DND-41 (cell line): Measurements from ENCODE around the gene TBC1D1.

Experiments used
- ATAC-seq: fragments of 200-7000 bp; cut with Tn5 transposase; 3 replicates; pipeline ENCODE4 v1.9.1; 2021; ENCODE audit warnings: low read depth; ENCODE audit not compliant: insufficient read depth
- DNase-seq: peaks from one replicate; pipeline ENCODE4 v3.0.0-alpha.2; 2020
- H2AFZ ChIP-seq: 2 replicates; pipeline ENCODE4 v1.6.0; 2012; ENCODE audit warnings: low read depth, low read length
- H3K27ac ChIP-seq: 2 replicates; pipeline ENCODE4 v1.5.1; 2012; ENCODE audit warnings: low read length, inconsistent platforms
- H3K27me3 ChIP-seq: fragments of 200-600 bp; sonication (generic); 2 replicates; pipeline ENCODE4 v1.6.0; 2012; ENCODE audit warnings: low read length, mild to moderate bottlenecking, inconsistent platforms; ENCODE audit not compliant: insufficient read depth, poor library complexity
- H3K36me3 ChIP-seq: 2 replicates; pipeline ENCODE4 v1.5.1; 2012; ENCODE audit warnings: low read length, inconsistent platforms; ENCODE audit not compliant: insufficient read depth
- H3K4me1 ChIP-seq: 2 replicates; pipeline ENCODE4 v1.5.1; 2012; ENCODE audit warnings: mild to moderate bottlenecking, low read length; ENCODE audit not compliant: insufficient read depth
- H3K4me2 ChIP-seq: 2 replicates; pipeline ENCODE4 v1.6.0; 2012; ENCODE audit warnings: mild to moderate bottlenecking, moderate library complexity, low read length, inconsistent platforms; ENCODE audit not compliant: insufficient read depth
- H3K4me3 ChIP-seq, 2 experiments: fragments of 200-600 bp in 1 of 2; shearing (Covaris generic) in 1 of 2; 2 replicates each; pipeline ENCODE4 v1.5.1; 2012 to 2016; ENCODE audit warnings: inconsistent platforms in 2 of 2, low read length in 2 of 2, mild to moderate bottlenecking in 2 of 2, low read depth in 1 of 2, moderate library complexity in 1 of 2
- H3K79me2 ChIP-seq: 2 replicates; pipeline ENCODE4 v1.6.0; 2012; ENCODE audit warnings: low read length, inconsistent platforms; ENCODE audit not compliant: insufficient read depth
- H3K9ac ChIP-seq: 2 replicates; pipeline ENCODE4 v1.6.0; 2012; ENCODE audit warnings: low read depth, mild to moderate bottlenecking, inconsistent platforms, low read length, moderate library complexity
- H3K9me3 ChIP-seq: 2 replicates; pipeline ENCODE4 v1.5.1; 2012; ENCODE audit warnings: low read length, moderate library complexity, mild to moderate bottlenecking, inconsistent platforms; ENCODE audit not compliant: insufficient read depth, severe bottlenecking
- H4K20me1 ChIP-seq: 2 replicates; pipeline ENCODE4 v1.6.0; 2012; ENCODE audit warnings: low read length; ENCODE audit not compliant: insufficient read depth
- EZH2 ChIP-seq: IDR thresholded peaks from 3 replicates; pipeline ENCODE4 v1.6.1; 2012; ENCODE audit warnings: borderline replicate concordance, low read depth, mild to moderate bottlenecking, moderate library complexity, low read length, inconsistent platforms; ENCODE audit not compliant: severe bottlenecking
- TF ChIP-seq, protein P1 (sequence below): IDR thresholded peaks from 2 replicates; pipeline ENCODE4 v1.5.1; 2012; ENCODE audit warnings: borderline replicate concordance, low read length, moderate library complexity, mild to moderate bottlenecking; ENCODE audit not compliant: poor library complexity, severe bottlenecking; ENCODE audit errors: extremely low read depth

Gene TBC1D1

DNA sequence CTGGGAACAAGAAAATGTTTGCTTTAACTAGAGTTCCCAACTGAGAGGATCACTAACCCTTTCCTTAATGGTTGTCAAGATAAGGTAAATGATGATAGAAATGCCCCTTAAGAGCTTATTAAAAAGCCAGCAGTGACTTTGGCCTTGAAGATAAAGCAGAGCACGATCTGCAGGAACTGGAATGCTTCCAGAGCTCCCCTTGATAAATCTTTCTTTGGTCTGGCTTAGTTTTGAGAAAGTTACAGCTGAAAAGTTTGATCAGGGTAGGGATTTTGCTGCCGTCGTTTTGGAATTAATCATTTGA is 133.3 kb downstream of the TBC1D1 start:
- H3K36me3 ChIP-seq = peaks cover 63% of the 10 kb centered on the region

DNA sequence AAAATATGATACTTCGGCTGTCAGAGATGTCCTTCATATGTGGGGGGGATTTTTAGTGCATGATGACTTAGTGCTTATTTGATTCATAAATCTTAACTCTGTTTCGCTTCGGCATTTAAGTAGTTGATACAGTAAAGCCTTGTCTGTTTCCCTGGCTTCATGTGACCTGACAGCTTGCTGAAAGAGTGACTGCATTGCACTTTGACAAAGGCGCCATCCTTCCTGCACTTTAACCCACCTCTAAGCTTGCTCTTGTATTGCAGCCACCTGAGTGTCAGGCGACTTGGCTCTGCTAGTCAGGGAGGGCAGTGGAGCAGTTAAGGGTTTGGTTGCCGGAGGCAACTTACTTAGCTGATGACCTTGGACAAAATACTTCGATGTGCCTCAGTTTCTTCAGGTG is 134.8 kb downstream of the TBC1D1 start:
- ATAC-seq (no peak), DNase-seq (no peak)
- no peaks in the 10 kb centered on the region for H3K27me3 ChIP-seq
- H3K9ac ChIP-seq = no peak overlapping the region
- H3K36me3 ChIP-seq = peaks cover 68% of the 10 kb centered on the region
- no peaks in the 10 kb centered on the region for H3K4me1 ChIP-seq
- H3K4me2 ChIP-seq = no peak overlapping the region
- H3K79me2 ChIP-seq = no peaks in the 10 kb centered on the region
- H3K4me3 ChIP-seq = no peak overlapping the region
- no peaks in the 10 kb centered on the region for H3K9me3 ChIP-seq
- no peak overlapping the region for H2AFZ ChIP-seq
- no peak overlapping the region for H3K27ac ChIP-seq
- no peaks in the 10 kb centered on the region for H4K20me1 ChIP-seq
- TF ChIP-seq, protein P1, sequence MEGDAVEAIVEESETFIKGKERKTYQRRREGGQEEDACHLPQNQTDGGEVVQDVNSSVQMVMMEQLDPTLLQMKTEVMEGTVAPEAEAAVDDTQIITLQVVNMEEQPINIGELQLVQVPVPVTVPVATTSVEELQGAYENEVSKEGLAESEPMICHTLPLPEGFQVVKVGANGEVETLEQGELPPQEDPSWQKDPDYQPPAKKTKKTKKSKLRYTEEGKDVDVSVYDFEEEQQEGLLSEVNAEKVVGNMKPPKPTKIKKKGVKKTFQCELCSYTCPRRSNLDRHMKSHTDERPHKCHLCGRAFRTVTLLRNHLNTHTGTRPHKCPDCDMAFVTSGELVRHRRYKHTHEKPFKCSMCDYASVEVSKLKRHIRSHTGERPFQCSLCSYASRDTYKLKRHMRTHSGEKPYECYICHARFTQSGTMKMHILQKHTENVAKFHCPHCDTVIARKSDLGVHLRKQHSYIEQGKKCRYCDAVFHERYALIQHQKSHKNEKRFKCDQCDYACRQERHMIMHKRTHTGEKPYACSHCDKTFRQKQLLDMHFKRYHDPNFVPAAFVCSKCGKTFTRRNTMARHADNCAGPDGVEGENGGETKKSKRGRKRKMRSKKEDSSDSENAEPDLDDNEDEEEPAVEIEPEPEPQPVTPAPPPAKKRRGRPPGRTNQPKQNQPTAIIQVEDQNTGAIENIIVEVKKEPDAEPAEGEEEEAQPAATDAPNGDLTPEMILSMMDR = no peak
- TF ChIP-seq EZH2 = no peak

More for the DNA sequence above, 133.3 kb downstream of the TBC1D1 start:
- Histone ChIP-seq H3K4me3 (no peak overlapping the region), H3K4me1 (no peaks in the 10 kb centered on the region), H4K20me1 (no peaks in the 10 kb centered on the region), H2AFZ (no peak overlapping the region), H3K9me3 (no peaks in the 10 kb centered on the region), H3K4me2 (no peak overlapping the region), H3K27ac (no peak overlapping the region), H3K79me2 (no peaks in the 10 kb centered on the region), H3K27me3 (no peaks in the 10 kb centered on the region), H3K9ac (no peak overlapping the region)
- DNase-seq (no peak), ATAC-seq (no peak)
- no peak for TF ChIP-seq EZH2
- TF ChIP-seq, protein P1 = no peak

DNA sequence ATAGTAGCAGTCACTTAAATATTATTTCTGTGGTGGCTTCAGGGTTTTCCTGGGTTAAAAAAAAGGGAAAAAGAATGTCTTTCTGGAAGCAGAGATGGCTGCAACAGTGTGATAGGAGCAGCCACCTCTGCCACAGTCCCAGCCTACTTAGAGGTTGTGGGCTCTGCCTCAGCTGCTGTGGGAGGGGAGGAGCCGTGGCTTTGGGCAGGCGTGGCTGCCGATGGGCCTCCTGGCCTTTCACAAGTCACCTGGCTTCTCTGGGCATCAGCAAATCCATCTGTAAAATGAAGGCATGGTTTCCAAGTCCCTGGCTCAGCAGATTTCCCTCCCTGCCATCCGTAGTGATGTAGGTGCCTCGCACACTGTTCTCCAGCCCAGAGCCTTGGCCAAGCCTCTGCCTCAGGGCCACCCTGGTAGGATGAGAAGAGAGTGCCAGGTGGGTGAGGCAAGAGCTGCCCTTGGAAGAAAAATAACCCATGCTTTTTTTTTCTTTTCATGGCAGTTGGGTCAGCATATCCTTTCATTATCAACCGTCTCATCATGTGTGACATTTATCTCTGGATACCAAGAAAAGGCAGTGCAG is 135.4 kb downstream of the TBC1D1 start:
- no peak overlapping the region for H3K4me2 ChIP-seq
- no peaks in the 10 kb centered on the region for H3K9me3 ChIP-seq
- DNase-seq (no peak), ATAC-seq (peak; percentile 72; the same call in 2 of the 3 replicates)
- H3K27me3 ChIP-seq = no peaks in the 10 kb centered on the region
- H3K9ac ChIP-seq = no peak overlapping the region
- no peaks in the 10 kb centered on the region for H3K79me2 ChIP-seq
- H3K27ac ChIP-seq = no peak overlapping the region
- H4K20me1 ChIP-seq = no peaks in the 10 kb centered on the region
- H3K4me3 ChIP-seq = no peak overlapping the region
- no peaks in the 10 kb centered on the region for H3K4me1 ChIP-seq
- no peak overlapping the region for H2AFZ ChIP-seq
- TF ChIP-seq, protein P1 = no peak
- no peak for TF ChIP-seq EZH2
- peaks cover 63% of the 10 kb centered on the region for H3K36me3 ChIP-seq

DNA sequence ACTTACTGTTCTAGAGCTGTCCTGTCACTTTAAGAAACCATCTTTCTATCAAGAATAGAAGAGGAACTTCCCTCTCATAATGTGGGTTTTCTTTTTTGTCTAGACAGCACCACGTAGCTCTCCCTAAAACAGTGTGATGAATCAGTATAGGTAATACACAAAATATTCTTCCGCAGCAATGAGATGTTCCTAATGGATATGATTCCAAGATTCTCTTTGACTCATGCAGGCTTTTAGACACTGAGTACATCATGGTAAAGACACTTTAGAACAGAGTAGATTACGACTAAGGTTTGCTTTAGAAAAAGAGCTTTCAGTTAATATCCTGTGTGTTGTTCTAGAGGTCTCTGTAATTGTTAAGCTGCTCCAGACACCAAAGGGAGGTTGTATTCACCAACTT is 139.1 kb downstream of the TBC1D1 start:
- no peak for DNase-seq
- Histone ChIP-seq H3K27me3 (no peaks in the 10 kb centered on the region), H3K79me2 (no peaks in the 10 kb centered on the region), H3K9me3 (no peaks in the 10 kb centered on the region), H3K27ac (no peak overlapping the region), H3K4me1 (no peaks in the 10 kb centered on the region), H3K4me2 (no peak overlapping the region), H3K4me3 (no peak overlapping the region), H4K20me1 (no peaks in the 10 kb centered on the region), H3K36me3 (peaks cover 47% of the 10 kb centered on the region), H3K9ac (no peak overlapping the region), H2AFZ (no peak overlapping the region)
- no peak for ATAC-seq
- TF ChIP-seq EZH2 = no peak
- TF ChIP-seq, protein P1 = no peak
